Neural progenitor cell (in vitro differentiated cells): ENCODE results near the gene HNF4A. TPM values are rescaled to one million over a fixed set of nuclear protein-coding genes. Genes with fewer than 3 reads are reported as not detected.
A peak's percentile ranks its signal among the peaks of the same experiment; 100 is the strongest.

Experiments used
- DNase-seq: peaks from one replicate; pipeline ENCODE4 v3.0.0-alpha.2; 2016; ENCODE audit warnings: low spot score
- H2AFZ ChIP-seq: fragments of 200-600 bp; sonication (generic); replicated peaks from 2 replicates; pipeline ENCODE4 v1.6.1; 2016; ENCODE audit warnings: antibody characterized with exemption
- H3F3A ChIP-seq: fragments of 200-600 bp; sonication (generic); 2 replicates; pipeline ENCODE4 v1.6.1; 2016; ENCODE audit warnings: antibody characterized with exemption, low read depth
- H3K27ac ChIP-seq: fragments of 200-600 bp; sonication (generic); 2 replicates; pipeline ENCODE4 v1.5.1; 2016; ENCODE audit warnings: mild to moderate bottlenecking
- H3K27me3 ChIP-seq: fragments of 200-600 bp; sonication (generic); 2 replicates; pipeline ENCODE4 v1.6.1; 2016; ENCODE audit warnings: mild to moderate bottlenecking, moderate library complexity
- H3K36me3 ChIP-seq: fragments of 200-600 bp; sonication (generic); 2 replicates; pipeline ENCODE4 v1.5.1; 2016
- H3K4me1 ChIP-seq: fragments of 200-600 bp; sonication (generic); 2 replicates; pipeline ENCODE4 v1.6.1; 2016; ENCODE audit warnings: mixed run types
- H3K4me2 ChIP-seq: fragments of 200-600 bp; sonication (generic); 2 replicates; pipeline ENCODE4 v1.6.1; 2016
- H3K4me3 ChIP-seq: fragments of 200-600 bp; sonication (generic); 2 replicates; pipeline ENCODE4 v1.5.1; 2016
- H3K79me2 ChIP-seq: fragments of 200-600 bp; sonication (generic); 2 replicates; pipeline ENCODE4 v1.6.1; 2016; ENCODE audit warnings: low read depth
- H3K9ac ChIP-seq: fragments of 200-600 bp; sonication (generic); 2 replicates; pipeline ENCODE4 v1.6.1; 2016
- H3K9me3 ChIP-seq: fragments of 200-600 bp; sonication (generic); 2 replicates; pipeline ENCODE4 v1.5.1; 2016; ENCODE audit warnings: low read depth
- H4K20me1 ChIP-seq: fragments of 200-600 bp; sonication (generic); 2 replicates; pipeline ENCODE4 v1.6.1; 2016; ENCODE audit warnings: low read depth
- H3K27ac Mint-ChIP-seq: 3 replicates; pipeline ENCODE4 v1.8.0; 2021; ENCODE audit warnings: mixed read lengths
- H3K27me3 Mint-ChIP-seq: 2 replicates; pipeline ENCODE4 v1.8.0; 2022; ENCODE audit warnings: low read depth, mild to moderate bottlenecking, inconsistent platforms, moderate library complexity, mixed read lengths; ENCODE audit not compliant: insufficient read depth
- H3K36me3 Mint-ChIP-seq: 3 replicates; pipeline ENCODE4 v1.8.0; 2021; ENCODE audit warnings: mixed read lengths
- H3K4me1 Mint-ChIP-seq: 3 replicates; pipeline ENCODE4 v1.8.0; 2021; ENCODE audit warnings: mixed read lengths
- H3K4me3 Mint-ChIP-seq: 3 replicates; pipeline ENCODE4 v1.8.0; 2021; ENCODE audit warnings: mild to moderate bottlenecking, moderate library complexity, mixed read lengths
- H3K9me3 Mint-ChIP-seq: 3 replicates; pipeline ENCODE4 v1.8.0; 2020; ENCODE audit warnings: mixed read lengths
- CTCF ChIP-seq: fragments of 200-600 bp; sonication (generic); IDR thresholded peaks from 2 replicates; pipeline ENCODE4 v1.5.1; 2017; ENCODE audit warnings: antibody characterized with exemption, mild to moderate bottlenecking
- EZH2 ChIP-seq: fragments of 200-600 bp; sonication (generic); IDR thresholded peaks from 2 replicates; pipeline ENCODE4 v1.6.1; 2017; ENCODE audit warnings: antibody characterized with exemption, mild to moderate bottlenecking, moderate library complexity
- EZH2phosphoT487 ChIP-seq: fragments of 200-600 bp; sonication (generic); IDR thresholded peaks from 2 replicates; pipeline ENCODE4 v1.6.1; 2017; ENCODE audit warnings: antibody characterized with exemption
- total RNA-seq: library from RNA; depleted of rRNA; stranded (reverse); fragments of >200 nt; gene quantifications from 2 replicates; pipeline ENCODE4 v1.2.3, GENCODE V29; 2015; ENCODE audit warnings: low replicate concordance

Gene HNF4A
- total RNA-seq, 1 donor from 2014 or later, result 1.6 TPM

GRCh38 chr20:44422083-44422482 is 66.6 kb downstream of the HNF4A start:
- no peak overlapping the region for H2AFZ ChIP-seq
- no peaks in the 10 kb centered on the region for H3K4me1 ChIP-seq
- Mint-ChIP-seq H3K4me3 (no peak overlapping the region), H3K27me3 (peaks cover 4% of the 10 kb centered on the region), H3K27ac (no peak overlapping the region), H3K9me3 (no peaks in the 10 kb centered on the region), H3K36me3 (no peaks in the 10 kb centered on the region), H3K4me1 (no peaks in the 10 kb centered on the region)
- peaks cover 7% of the 10 kb centered on the region for H3K27me3 ChIP-seq
- H4K20me1 ChIP-seq, result no peaks in the 10 kb centered on the region
- no peak for DNase-seq
- H3F3A ChIP-seq, result no peaks in the 10 kb centered on the region
- H3K4me3 ChIP-seq, result no peak overlapping the region
- H3K27ac ChIP-seq, result no peak overlapping the region
- TF ChIP-seq EZH2phosphoT487, result no peak
- TF ChIP-seq CTCF, result no peak
- no peak for TF ChIP-seq EZH2
- no peaks in the 10 kb centered on the region for H3K9me3 ChIP-seq
- H3K4me2 ChIP-seq, result no peak overlapping the region
- no peak overlapping the region for H3K9ac ChIP-seq
- H3K79me2 ChIP-seq, result no peaks in the 10 kb centered on the region
- H3K36me3 ChIP-seq, result no peaks in the 10 kb centered on the region

GRCh38 chr20:44423480-44423879 is 68.0 kb downstream of the HNF4A start:
- Histone ChIP-seq H3K27me3 (peaks cover 7% of the 10 kb centered on the region), H3F3A (no peaks in the 10 kb centered on the region), H3K9ac (no peak overlapping the region), H3K36me3 (no peaks in the 10 kb centered on the region), H2AFZ (peak overlapping the region; percentile 50), H4K20me1 (no peaks in the 10 kb centered on the region), H3K4me2 (no peak overlapping the region), H3K27ac (no peak overlapping the region), H3K4me3 (no peak overlapping the region), H3K4me1 (no peaks in the 10 kb centered on the region), H3K9me3 (no peaks in the 10 kb centered on the region), H3K79me2 (no peaks in the 10 kb centered on the region)
- TF ChIP-seq EZH2phosphoT487 (no peak), CTCF (no peak), EZH2 (no peak)
- H3K4me1 Mint-ChIP-seq, result no peaks in the 10 kb centered on the region
- H3K27ac Mint-ChIP-seq, result no peak overlapping the region
- peaks cover 4% of the 10 kb centered on the region for H3K27me3 Mint-ChIP-seq
- H3K4me3 Mint-ChIP-seq, result no peak overlapping the region
- H3K36me3 Mint-ChIP-seq, result no peaks in the 10 kb centered on the region
- no peak for DNase-seq
- H3K9me3 Mint-ChIP-seq, result no peaks in the 10 kb centered on the region

- H3K9me3 Mint-ChIP-seq, result no peaks in the 10 kb centered on the region
- no peak overlapping the region for H3K27ac Mint-ChIP-seq
- TF ChIP-seq CTCF, result no peak
- no peak for TF ChIP-seq EZH2phosphoT487
- no peak for TF ChIP-seq EZH2
- H3K27ac ChIP-seq, result no peak overlapping the region
- H3K9ac ChIP-seq, result no peak overlapping the region
- no peaks in the 10 kb centered on the region for H3K4me1 ChIP-seq
- no peaks in the 10 kb centered on the region for H3F3A ChIP-seq
- peaks cover 7% of the 10 kb centered on the region for H3K27me3 ChIP-seq
- H3K9me3 ChIP-seq, result no peaks in the 10 kb centered on the region
- no peaks in the 10 kb centered on the region for H3K4me1 Mint-ChIP-seq
- peaks cover 4% of the 10 kb centered on the region for H3K27me3 Mint-ChIP-seq
- no peaks in the 10 kb centered on the region for H4K20me1 ChIP-seq
- no peaks in the 10 kb centered on the region for H3K36me3 Mint-ChIP-seq
- no peaks in the 10 kb centered on the region for H3K79me2 ChIP-seq
- no peak overlapping the region for H3K4me3 ChIP-seq
- H3K4me2 ChIP-seq, result no peak overlapping the region
- H3K4me3 Mint-ChIP-seq, result no peak overlapping the region
- no peak overlapping the region for H2AFZ ChIP-seq
- H3K36me3 ChIP-seq, result no peaks in the 10 kb centered on the region
- DNase-seq, result no peak
These were observed 68.6 kb downstream of the HNF4A start for GRCh38 chr20:44424039-44424495.

GRCh38 chr20:44425923-44426322 is 70.4 kb downstream of the HNF4A start:
- no peak for DNase-seq
- Histone ChIP-seq H3K27ac (no peak overlapping the region), H3K4me3 (no peak overlapping the region), H3K4me1 (no peaks in the 10 kb centered on the region), H3K36me3 (no peaks in the 10 kb centered on the region), H3F3A (no peaks in the 10 kb centered on the region), H3K9ac (no peak overlapping the region), H4K20me1 (no peaks in the 10 kb centered on the region), H2AFZ (no peak overlapping the region), H3K79me2 (no peaks in the 10 kb centered on the region), H3K9me3 (no peaks in the 10 kb centered on the region), H3K4me2 (no peak overlapping the region), H3K27me3 (peaks cover 7% of the 10 kb centered on the region)
- Mint-ChIP-seq H3K4me1 (no peaks in the 10 kb centered on the region), H3K27me3 (peaks cover 2% of the 10 kb centered on the region), H3K27ac (no peak overlapping the region), H3K36me3 (no peaks in the 10 kb centered on the region), H3K4me3 (no peak overlapping the region), H3K9me3 (no peaks in the 10 kb centered on the region)
- TF ChIP-seq CTCF (no peak), EZH2phosphoT487 (no peak), EZH2 (no peak)
